GM21825 (cell line): ENCODE data around the gene USP3.

Experiments
- ATAC-seq: cut with Tn5 transposase; IDR thresholded peaks from one replicate; pipeline ENCODE4 v1.9.1; 2021; ENCODE audit warnings: mild to moderate bottlenecking, moderate library complexity; ENCODE audit not compliant: unreplicated experiment

The USP3 gene

DNA sequence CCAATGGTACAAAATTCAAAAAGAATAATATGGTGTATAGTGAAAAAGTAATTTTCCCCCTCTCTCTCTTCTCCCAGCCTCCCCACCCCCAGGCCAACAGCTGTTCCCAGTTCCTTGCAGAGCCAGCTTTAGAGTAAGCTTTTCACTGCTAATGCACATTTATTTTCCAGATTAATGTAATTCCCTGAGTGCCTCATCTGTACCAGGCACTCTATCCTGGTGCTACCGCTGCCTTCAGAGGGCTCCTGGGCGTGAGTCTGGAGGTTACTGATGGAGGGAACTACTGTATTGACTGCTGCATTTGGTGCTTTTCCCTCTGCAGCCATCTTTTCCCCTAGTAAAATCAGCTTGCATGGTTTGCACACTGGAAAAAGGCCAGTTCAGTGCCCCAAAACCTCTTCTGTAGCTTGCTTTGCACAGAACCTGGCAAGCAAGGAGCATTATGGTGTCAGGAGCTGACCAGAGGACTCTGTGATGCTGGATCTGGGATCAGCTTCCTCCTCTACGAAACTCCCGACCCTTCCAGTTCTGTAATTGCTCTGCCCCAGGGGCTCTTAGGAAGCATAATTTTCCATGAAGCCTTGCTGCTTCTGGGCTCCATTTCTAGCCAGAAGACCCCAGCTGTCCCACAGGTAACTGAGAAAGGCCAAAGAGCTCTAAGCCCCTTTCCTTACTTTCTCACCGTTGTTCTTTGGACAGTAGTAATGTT, 8.5 kb upstream of the USP3 start:
- ATAC-seq, result no peak

DNA sequence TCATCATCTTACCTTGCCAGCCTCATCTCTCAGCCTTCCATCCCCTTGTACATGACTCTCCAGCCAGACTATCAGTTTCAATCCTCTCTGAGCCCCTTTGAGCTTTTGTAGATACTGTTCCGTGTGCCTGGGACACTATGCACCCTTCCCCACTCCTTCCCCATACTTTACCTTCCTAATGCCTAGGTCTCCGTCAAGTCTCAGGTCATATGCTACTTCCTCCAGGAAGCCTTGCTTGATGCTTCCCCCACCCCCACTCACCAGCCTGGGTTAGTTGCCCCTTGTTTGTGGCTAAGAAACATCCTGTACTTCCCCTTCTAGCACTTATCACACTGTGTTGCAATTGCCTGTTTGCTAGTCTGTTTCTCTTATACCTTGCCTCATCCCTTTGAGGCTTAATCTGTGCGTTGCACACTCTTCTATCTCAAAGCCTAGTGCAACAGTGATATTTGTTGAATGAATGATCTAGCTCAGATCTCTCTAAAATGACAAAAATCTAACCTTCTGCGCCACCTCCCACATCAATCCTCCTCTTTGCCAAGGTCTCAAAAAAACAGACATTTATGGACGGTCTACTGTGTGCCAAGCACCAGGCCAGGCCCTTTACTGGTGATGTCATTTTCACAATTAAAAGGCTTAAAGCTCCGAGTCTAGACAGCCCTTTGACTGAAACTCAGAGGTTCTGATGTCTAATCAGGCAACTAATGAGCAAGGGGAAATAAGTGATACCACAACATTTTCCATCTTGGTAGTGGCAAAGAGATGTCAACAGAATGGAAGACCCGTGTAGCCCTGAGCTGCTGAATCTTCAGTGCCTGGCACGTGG, 6.5 kb upstream of the USP3 start:
- ATAC-seq, result no peak

DNA sequence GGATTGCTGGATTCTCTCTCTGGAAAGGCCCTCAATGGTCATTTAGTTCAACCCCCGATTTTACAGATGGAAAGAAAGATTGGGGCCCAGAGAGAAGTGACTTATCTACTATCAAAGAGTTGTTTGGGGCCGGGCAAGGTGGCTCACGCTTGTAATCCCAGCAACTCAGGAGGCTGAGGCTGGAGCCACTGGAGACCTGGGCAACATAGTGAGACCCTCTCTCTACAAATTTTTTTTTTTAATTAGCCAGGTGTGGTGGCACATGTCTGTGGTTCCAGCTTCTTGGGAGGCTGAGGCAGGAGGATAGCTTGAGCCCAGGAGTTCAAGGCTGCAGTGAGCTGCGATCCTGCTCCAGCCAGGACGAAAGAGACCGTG, 5.2 kb upstream of the USP3 start:
- ATAC-seq, result no peak

DNA sequence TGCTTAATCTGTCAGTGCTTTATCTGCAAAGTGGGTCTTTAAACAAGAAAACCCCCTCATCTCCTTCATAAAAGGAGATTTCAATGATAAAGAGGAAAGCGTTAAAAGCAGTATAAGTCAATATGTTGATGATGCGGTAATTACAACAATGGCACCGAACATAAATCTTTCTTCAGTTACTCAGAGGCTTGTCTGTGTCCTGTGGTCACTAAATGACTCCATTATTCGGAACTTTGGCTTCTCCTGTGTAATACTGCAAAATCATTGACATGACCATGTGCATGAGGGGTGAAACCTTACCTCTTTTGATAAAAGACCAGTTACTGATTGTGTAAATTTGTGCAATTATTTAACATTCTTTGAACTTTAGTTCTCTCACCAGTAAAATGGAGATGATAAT, 4.8 kb upstream of the USP3 start:
- no peak for ATAC-seq

DNA sequence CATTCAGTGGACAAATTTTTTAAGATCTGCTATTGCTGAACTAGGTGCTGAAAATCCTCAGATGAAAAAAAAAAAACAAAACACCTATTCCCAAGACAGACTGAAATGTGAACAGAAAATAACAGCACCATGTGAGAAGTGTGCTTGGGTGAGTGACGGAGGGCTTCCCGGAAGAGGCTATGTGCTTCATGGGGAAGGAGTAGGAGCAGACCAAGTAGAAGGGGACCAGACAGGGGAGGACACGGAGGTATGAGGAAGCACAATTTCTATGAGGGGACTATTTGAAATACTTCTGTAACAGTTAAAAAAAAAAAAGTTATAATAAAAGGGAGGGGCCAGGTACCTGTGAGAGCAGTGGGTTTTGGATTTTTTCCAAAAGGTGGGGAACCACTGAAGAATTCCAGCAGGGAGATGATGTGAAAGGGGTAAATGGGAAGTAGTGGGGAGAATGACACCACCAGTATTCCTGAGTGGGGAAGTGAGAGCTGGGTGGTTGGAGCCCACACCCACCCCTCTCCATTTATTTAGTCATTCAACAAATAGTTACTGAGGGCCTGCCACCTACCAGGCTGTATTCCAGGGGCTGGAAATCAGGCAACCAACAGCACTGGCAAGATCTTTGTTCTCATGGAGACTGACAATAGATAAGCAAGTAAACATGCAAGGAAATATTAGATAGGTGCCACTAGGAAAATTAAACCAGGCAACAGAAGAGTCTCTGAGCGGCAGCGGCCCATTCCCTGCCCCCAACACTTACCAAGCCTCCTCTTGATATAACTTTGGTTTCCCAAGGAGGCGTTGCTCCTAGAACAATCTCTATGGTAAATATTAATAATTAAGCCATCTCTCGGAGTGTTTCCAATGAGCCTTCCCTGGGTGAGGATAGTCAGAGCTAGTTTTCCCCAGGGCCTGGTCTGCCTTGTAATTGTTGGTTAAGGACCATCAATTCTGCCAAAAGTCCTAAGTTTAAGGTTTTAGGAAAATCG, 3.8 kb upstream of the USP3 start:
- ATAC-seq, result no peak

DNA sequence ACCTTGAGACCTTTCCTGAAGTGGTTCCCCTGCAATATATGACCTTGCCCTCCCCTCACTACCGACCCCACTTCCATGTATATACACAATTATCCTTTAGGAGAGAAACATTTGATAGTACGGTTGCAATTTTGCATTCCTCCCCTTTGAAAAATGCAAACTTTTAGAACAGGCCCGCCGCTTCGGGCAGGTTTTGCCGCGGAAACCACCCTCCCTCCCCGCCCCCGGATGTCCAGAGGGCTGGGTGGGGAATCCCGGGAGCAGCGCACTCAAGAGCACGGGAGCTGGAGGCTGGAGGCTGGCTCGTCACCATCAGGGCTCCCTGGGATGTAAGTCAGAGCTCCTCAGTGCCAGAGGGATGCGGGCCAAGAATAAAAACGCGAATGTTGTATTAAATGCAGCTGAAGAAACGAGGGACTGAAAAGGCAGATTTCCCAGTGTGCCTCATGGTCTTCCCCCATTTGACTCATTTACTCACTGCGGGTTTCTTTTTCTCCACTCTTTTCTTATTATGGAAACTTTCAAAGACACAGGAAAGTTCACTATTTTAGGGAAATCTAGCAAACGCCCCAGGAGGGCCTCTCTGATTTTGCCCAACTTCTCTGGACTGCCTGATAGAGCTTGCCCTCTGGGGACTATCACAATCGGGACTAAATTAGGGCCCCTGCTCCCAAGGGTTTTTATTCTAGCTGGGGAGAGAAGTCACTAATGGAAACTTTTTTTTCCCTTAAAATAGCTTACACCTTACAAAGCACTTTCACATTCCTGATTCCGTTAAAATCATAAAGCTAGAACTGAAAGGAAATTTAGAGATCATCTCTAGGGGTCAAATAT, 2.9 kb upstream of the USP3 start:
- no peak for ATAC-seq

DNA sequence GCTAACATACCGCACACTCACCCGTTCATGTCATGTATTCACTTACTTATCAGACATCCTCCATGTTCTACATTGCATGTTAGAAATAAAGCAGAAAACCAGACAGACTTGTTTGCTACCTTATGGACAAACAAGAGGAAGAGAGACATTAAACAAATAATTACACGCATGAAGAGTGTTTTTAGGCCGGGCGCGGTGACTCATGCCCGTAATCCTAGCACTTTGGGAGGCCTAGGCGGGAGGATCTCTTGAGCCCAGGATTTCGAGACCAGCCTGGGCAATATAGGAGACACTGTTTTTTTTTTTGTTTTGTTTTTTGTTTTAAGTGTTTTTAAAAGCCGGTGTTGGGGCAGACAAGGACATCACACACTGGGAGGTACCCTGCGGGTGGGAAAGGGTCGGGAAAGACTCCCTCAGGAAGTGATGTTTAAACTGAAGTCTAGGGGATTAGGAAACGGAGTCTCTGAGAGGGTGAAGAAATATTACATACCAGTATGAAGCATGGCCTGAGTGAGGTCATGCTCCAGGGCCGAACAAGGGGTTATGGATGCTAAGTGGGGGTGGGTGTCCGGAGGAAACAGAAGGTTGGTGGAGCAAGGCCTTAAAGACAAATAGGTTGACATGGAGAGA, 2.1 kb upstream of the USP3 start:
- no peak for ATAC-seq

DNA sequence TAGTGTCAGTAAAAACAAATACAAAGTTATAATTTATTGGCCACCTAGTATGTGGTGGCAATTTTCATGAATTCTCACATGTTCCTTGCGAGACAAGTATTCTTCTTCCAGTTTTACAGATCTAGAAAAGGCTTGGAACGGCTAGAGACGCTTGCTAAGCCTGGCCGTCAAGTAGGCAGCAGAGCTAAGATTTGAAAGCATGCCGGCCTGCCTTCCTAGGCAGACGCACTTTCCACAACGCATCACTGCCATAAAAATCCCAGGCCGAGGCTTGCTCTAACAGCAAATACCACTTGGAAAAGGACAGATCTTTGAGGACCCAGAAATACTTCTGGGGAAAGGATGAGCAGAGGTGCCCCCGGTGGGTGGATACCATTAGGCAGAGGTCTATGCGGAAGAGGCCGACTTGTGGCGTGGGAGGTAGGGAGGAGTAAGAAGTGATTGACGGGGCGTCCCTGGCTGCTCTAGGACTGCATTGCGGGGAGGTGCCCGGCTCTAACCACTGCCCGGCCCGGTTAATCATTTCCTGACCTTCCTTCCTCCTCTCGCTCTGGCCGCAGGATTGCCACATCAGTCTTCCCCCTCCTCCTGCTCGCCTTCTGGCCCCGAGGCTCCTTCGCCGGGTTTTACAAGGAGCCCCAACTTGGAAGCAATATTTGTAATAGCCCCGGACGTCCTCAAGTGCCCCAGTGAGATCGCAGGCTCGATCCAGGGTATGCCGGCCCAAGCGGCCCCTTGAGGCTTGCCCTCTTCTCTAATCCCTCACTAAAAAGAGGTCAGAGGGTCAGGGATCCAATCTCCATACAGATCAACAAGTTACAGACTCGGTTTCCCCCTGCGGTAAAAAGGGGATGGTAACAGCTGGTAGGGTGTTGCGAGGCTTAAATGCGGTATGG, 1.3 kb upstream of the USP3 start:
- ATAC-seq, result peak; percentile 42

DNA sequence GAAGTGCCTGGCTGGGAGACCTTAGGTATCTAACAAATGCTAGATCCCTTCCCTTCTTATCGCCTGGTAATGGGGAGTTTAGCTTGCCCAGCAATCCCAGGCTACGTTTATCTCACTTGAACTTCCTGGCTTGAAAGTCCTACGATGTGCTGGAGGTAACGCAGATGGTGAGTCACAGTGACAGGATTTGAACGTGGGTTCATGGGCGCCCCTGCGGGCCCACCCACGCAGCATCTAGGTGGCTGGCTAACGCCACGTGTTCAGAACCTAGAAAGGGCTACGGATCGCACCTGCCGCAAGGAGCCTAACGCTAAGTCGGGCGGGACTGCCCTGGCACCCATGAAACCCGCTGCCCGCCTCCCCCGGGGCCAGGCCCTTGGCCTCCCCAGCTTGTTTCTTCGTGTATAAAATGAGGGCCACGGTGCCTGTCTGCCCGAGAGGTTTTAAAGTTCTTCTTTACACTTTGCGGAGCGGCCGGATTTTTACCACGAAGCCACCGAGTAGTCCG, 600 bp upstream of the USP3 start:
- peak; percentile 26 for ATAC-seq

DNA sequence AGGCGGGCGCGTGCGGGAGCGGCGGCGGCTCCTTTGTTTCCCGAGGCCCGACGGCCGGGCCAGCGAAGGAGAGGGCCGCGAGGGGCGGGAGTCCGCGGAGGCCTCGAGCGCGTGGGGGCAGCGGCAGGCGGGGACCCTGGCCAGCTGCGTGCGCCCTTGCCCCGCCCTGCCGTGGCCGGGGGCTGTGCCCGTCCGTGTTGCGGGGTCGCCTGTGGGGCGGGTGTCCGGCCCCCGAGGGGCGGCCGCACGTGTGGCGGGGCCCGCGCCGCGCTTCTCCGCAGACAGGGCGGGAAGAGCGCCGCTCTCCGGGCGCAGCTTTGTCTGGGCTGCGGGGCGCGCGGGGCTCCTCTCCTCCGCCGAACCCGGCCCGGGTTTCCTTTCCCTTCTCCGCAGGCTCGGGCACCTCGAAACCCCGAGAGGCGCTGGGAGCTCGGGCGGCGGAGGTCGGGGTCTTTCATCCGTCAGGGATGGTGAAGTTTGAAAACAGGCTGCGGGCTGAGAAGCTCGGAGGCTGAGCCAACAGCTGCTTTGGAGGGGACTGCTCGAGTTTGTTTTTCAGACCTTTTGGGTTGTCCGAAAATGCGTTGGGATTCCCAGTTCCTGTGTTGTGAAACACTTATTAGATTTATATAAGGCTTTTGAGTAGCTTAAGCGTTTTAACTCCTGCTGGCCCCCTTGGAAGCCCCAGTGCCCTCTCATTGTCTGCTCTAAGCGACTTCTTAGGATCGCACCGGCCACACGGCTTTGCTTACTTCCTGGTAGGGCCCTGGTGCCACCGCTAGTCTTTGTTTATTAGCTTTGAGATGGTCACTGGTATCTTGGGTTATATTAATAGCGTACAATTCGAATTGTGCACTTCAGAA, 817 bp downstream of the USP3 start:
- peak; percentile 3 for ATAC-seq

DNA sequence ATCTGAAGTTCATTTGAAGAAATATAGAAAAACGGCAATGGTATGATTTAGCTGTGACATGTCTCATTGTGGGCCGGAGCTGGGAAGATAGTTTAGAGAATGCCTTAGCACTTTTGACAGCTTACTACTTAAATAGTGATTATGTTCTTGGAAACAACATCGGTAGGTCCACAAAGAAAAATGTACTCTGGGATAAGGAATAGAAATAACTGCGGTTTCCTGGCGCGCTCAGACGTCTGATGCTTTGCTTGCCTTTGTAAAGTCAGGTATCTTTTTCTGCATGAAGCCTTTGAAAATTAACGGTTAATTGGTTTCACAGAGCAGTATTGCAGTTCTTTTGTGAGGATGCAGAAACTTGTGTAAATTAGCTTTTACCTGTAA, 1.4 kb downstream of the USP3 start:
- no peak for ATAC-seq

DNA sequence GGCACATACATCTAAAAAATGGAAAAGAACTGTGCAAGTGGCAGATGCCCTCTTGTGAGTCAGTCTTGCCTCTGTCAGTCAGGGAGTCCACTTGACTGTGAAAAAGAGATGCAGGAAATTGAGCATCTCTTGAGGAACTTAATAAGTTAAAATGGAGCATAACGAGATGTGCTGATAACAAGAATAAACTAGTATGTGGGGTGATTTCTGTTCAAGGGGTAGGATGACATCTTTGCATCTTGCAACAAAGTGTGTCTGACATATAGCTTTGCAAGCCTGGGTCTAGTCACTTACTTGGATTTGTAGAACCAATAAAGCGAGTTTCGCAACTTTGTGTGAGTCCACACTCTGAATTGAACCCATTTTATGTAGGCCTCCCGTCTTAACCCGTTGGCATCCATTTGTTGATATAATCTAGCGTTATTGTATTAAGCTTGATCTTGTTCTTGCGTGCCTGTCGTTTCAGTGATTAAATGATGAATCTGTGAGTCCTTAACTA, 2.2 kb downstream of the USP3 start:
- no peak for ATAC-seq

DNA sequence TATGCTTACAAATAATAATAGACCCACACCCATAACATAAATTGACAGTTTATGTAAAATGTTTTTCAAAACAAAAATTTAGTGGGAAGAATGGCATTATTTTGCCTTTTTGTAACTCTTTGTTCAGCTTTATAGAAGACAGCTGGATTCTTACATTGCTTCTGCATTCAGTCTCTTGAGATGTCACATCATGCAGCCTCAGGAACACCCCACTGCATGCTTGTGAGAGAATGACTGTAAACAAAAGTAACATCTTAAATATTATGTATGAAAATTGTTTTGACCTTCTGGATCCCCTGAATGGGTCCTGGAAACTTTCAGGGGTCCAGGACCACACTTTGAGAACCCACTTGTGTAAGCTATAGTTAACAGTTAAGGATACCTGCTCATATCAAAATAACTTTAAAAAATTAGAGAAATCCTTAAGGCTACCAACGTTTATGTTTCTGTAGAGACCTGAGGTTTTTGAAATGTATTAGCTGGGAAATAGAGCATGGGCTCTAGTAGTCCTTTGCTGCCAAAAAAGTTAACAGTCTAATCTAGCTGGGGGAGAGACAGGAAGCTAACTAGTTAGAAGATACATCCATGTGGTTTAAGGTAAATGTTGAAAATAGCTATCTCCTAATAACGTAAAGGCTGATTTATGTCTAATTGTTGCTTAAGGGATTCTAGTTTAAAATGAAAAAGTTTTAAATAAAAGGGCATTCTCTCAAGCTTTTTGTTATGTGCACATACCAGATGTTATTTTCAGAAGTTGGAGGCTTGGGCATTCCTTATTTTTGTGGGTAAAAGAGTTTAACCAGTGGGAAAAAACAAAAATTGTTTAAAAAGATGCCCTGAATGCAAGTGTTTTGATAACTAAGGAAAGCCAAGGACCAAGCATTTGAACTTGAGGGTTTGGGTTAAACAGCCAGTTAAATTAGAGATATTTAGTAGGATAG, 3.8 kb downstream of the USP3 start:
- no peak for ATAC-seq

DNA sequence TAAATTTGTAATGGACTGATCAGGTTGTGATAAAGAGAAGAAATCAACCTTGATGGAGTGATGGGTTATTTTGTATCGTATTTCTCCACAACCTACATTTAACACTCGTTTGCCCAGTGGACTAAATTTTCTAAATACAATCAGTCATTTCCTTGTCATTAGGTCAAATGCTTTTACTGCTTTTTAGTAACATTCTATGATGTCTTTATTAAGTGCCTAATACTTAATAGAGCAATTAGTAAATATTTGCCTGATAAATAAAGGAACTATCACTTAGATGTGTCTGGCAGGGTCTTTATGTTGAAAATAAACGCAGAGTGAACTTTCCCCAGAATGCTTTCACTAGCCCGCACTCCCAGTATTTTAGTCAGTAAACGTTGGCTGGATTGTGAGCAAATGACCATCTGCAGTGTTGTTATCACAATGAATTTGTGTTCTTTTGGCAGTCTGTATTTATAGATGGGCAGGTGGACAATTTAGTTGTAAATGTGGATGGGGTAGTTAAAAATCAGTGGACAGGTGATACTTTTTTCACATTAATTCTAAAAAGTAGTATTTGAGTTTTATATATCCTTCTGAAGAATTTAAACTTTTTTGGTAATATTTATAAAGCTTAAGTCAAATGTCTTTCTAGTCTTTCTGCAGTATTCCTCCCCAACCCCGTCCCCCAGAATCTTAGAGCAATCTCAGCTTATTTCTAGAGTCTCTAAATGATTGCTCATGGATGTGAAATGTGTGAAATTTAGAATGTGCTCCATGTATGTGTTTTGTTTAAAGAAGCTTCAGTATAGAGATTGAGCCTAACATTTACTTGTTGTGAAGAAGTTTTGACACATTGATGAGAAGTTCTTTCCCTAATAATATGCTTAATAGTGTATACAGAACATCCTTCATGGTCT, 4.9 kb downstream of the USP3 start:
- ATAC-seq, result no peak
